Stimulated activated CD4-positive, alpha-beta T cell treated with anti-CD3 and anti-CD28 coated beads, Interleukin-15, amount 100 ng/mL, for 24 hours (primary cell): ENCODE measurements around the gene MAN1A1.
"Not testable (repeated sequence)": the region's sequence is repeated elsewhere in the genome, so short reads cannot be mapped to it uniquely, and the experiment has no call there.

Experiments
- DNase-seq: peaks from one replicate; pipeline ENCODE4 v3.0.0-alpha.2; 2020

The MAN1A1 gene

GRCh38 chr6:119349361-119350201 lies at the start of gene MAN1A1:
Gene MAN1A1, minus strand, starts transcription at chr6:119349761. Its CDS starts 696 bp downstream, at chr6:119349065.
- peak; percentile 92 for DNase-seq

GRCh38 chr6:119395192-119395591 lies 45.6 kb upstream of the MAN1A1 start:
- no peak for DNase-seq

- DNase-seq = no peak
These were observed 40.8 kb upstream of the MAN1A1 start for GRCh38 chr6:119390247-119390793.

GRCh38 chr6:119385994-119386393 lies 36.4 kb upstream of the MAN1A1 start:
- DNase-seq = no peak

GRCh38 chr6:119384444-119384843 lies 34.9 kb upstream of the MAN1A1 start:
- no peak for DNase-seq

GRCh38 chr6:119379809-119380208 lies 30.2 kb upstream of the MAN1A1 start:
- no peak for DNase-seq

- not testable (repeated sequence) for DNase-seq
These were observed 27.5 kb upstream of the MAN1A1 start for GRCh38 chr6:119377043-119377442.

- DNase-seq = no peak
These were observed 20.5 kb upstream of the MAN1A1 start for GRCh38 chr6:119370080-119370479.

- DNase-seq = no peak
These were observed 19.4 kb upstream of the MAN1A1 start for GRCh38 chr6:119368921-119369320.

- no peak for DNase-seq
These were observed 11.6 kb upstream of the MAN1A1 start for GRCh38 chr6:119361209-119361608.

- DNase-seq = no peak
These were observed 10.8 kb upstream of the MAN1A1 start for GRCh38 chr6:119360262-119360915.

- no peak for DNase-seq
These were observed 6.3 kb upstream of the MAN1A1 start for GRCh38 chr6:119355890-119356289.

GRCh38 chr6:119355157-119355556 lies 5.6 kb upstream of the MAN1A1 start:
- DNase-seq = no peak

GRCh38 chr6:119353696-119354095 lies 4.1 kb upstream of the MAN1A1 start:
- DNase-seq = no peak

GRCh38 chr6:119352001-119352400 lies 2.4 kb upstream of the MAN1A1 start:
- DNase-seq = no peak

GRCh38 chr6:119350952-119351372 lies 1.4 kb upstream of the MAN1A1 start:
- DNase-seq = no peak

- peak; percentile 59 for DNase-seq
These were observed 816 bp upstream of the MAN1A1 start for GRCh38 chr6:119350202-119350951.

GRCh38 chr6:119348748-119349360 lies 707 bp downstream of the MAN1A1 start:
- DNase-seq = peak; percentile 51

- DNase-seq = peak; percentile 59
These were observed 1.3 kb downstream of the MAN1A1 start for GRCh38 chr6:119348096-119348747.

- peak; percentile 45 for DNase-seq
These were observed 2.0 kb downstream of the MAN1A1 start for GRCh38 chr6:119347466-119348095.

GRCh38 chr6:119346936-119347335 lies 2.6 kb downstream of the MAN1A1 start:
- DNase-seq = no peak

- DNase-seq = no peak
These were observed 3.1 kb downstream of the MAN1A1 start for GRCh38 chr6:119346450-119346849.
